Neuron (in vitro differentiated cells): Measurements from ENCODE around the gene PRADC1.

Source experiments
- H2AFZ ChIP-seq: one replicate; pipeline ENCODE4 v1.6.1; 2013; ENCODE audit warnings: low read depth, mild to moderate bottlenecking, inconsistent platforms, low read length, moderate library complexity
- H3K27me3 ChIP-seq: one replicate; pipeline ENCODE4 v1.6.1; 2013; ENCODE audit warnings: low read length; ENCODE audit not compliant: insufficient read depth
- H3K36me3 ChIP-seq: one replicate; pipeline ENCODE4 v1.6.1; 2013; ENCODE audit warnings: low read length; ENCODE audit not compliant: insufficient read depth
- H3K4me1 ChIP-seq: one replicate; pipeline ENCODE4 v1.6.1; 2013; ENCODE audit warnings: low read length; ENCODE audit not compliant: insufficient read depth
- H3K4me3 ChIP-seq: 2 replicates; pipeline ENCODE4 v1.5.1; 2013; ENCODE audit warnings: mild to moderate bottlenecking, low read length, moderate library complexity
- H3K9me3 ChIP-seq: one replicate; pipeline ENCODE4 v1.6.1; 2013; ENCODE audit warnings: low read length

PRADC1 gene

DNA sequence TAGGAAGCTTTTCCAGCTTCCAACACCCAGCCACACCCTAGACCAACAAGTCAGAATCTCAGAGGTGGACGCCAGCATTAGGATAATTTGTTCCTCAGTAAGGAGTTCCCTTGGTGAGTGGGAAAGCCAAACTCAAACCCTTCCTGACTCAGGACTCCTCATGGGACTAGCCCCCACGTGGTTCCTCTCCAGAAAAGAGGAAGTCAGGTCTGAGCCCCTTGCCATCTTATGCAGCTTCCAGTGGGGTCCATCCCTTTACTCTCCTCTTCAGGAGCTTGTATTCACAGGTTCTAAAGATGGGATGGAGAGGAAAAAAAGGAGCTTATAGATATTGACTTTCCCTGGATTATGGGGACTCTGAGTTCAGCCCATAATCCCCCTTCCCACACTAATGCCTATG, 45.5 kb downstream of the PRADC1 start:
- H2AFZ ChIP-seq: no peak overlapping the region
- H3K4me3 ChIP-seq: no peak overlapping the region
- H3K4me1 ChIP-seq: no peaks in the 10 kb centered on the region
- peaks cover 29% of the 10 kb centered on the region for H3K27me3 ChIP-seq
- no peaks in the 10 kb centered on the region for H3K36me3 ChIP-seq
- H3K9me3 ChIP-seq: no peaks in the 10 kb centered on the region

DNA sequence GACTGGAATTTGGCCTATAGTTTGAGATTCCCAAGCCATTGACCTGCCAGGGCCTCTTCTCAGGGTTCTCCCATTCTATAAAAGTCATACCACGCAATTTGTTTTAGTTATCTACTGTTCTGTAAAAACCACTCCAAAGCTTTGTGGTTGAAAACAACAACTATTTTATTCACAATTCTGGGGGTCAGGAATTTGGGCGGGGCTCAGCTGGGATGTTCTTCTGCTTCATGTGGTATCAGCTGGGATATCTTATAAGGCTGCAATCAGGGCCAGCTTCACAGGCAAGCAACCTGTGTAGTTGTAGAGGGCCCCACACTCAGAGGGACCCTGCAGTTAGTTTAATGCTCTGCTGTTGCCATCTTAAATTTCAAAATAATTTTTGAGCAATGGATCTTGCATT, 47.1 kb downstream of the PRADC1 start:
- no peaks in the 10 kb centered on the region for H3K4me1 ChIP-seq
- H2AFZ ChIP-seq: no peak overlapping the region
- peaks cover 29% of the 10 kb centered on the region for H3K27me3 ChIP-seq
- H3K36me3 ChIP-seq: no peaks in the 10 kb centered on the region
- no peaks in the 10 kb centered on the region for H3K9me3 ChIP-seq
- H3K4me3 ChIP-seq: no peak overlapping the region
